ENCODE data around the gene PPP4R3A. TPM values are rescaled to one million over a fixed set of nuclear protein-coding genes. Genes with fewer than 3 reads are reported as not detected.

Gene PPP4R3A
- total RNA-seq, 1 experiment from 2014 or later = 148 TPM

DNA sequence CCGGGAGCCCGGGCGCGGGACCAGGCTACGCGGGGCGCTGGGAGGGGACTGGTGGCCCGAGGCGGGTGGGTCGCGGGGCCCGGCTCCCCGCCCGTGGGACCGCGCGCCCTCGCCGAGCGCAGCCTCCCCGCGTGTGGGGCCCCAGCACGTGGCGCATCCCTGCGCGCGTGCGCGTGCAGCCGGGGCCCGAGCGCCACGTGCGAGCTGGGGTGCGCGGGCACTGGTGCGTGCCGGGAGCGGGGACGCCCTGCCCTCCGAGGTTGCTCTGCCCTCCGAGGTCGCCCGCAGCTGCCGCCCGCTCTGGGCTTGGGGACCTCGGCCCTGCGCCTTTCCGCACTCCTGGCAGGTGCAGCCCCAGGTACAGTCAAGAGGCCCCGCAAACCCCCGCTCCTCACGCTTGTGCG is 92.1 kb downstream of the PPP4R3A start:
- no peaks in the 10 kb centered on the region for H3K79me1 ChIP-seq (ENCODE audit: insufficient read depth, low read depth, low read length, poor library complexity, severe bottlenecking)
- peaks cover 3% of the 10 kb centered on the region for H3K27me3 Mint-ChIP-seq (ENCODE audit: low read depth)
- no peak overlapping the region for H2BK120ac ChIP-seq (ENCODE audit: low read depth, low read length, poor library complexity, severe bottlenecking)
- H2AK5ac ChIP-seq (ENCODE audit: insufficient read length, low read length) = no peak overlapping the region
- H4K91ac ChIP-seq (ENCODE audit: insufficient read length, low read depth, low read length) = no peak overlapping the region
- peaks cover 10% of the 10 kb centered on the region; the same call in 1 of the 2 replicates for H3K4me1 ChIP-seq (ENCODE audit: insufficient read depth, low read length)
- no peak overlapping the region for H3T11ph ChIP-seq (ENCODE audit: low read length)
- no peak overlapping the region for H2BK5ac ChIP-seq (ENCODE audit: insufficient read length, low read length)
- H3K27me3 ChIP-seq (ENCODE audit: insufficient read depth, low read length) = no peaks in the 10 kb centered on the region
- H3K14ac ChIP-seq (ENCODE audit: insufficient read depth, low read length) = peak overlapping the region; percentile 72; the same call in 1 of the 2 replicates
- H3K27ac Mint-ChIP-seq = no peak overlapping the region
- peak overlapping the region; percentile 57 to 68; a peak in 4 of 5 replicates for H3K4me3 Mint-ChIP-seq
- H3K56ac ChIP-seq (ENCODE audit: insufficient read length, low read depth, low read length) = no peak overlapping the region
- H4K5ac ChIP-seq (ENCODE audit: insufficient read length, low read depth, low read length) = no peak overlapping the region
- H4K8ac ChIP-seq (replicated peaks; ENCODE audit: insufficient read length, low read depth, low read length) = no peak overlapping the region
- no peaks in the 10 kb centered on the region for H3K9me3 Mint-ChIP-seq
- no peaks in the 10 kb centered on the region for H3K9me3 ChIP-seq (ENCODE audit: control insufficient read depth, low read depth, low read length)
- peaks cover 36 to 43% of the 10 kb centered on the region in 2 experiments for H3K4me1 Mint-ChIP-seq
- no peak overlapping the region for H2AFZ ChIP-seq (ENCODE audit: low read length)
- peaks cover 9% of the 10 kb centered on the region for H3K23me2 ChIP-seq (ENCODE audit: insufficient read length, low read depth, low read length, poor library complexity, severe bottlenecking)
- H2BK12ac ChIP-seq (ENCODE audit: insufficient read length, low read depth, low read length) = no peak overlapping the region
- no CpG with 5 or more reads among the region's 53 CpGs for WGBS (ENCODE audit: extremely low coverage, insufficient read length, low lambda C conversion rate)
- H4K20me1 ChIP-seq (ENCODE audit: control insufficient read depth, insufficient read depth, insufficient read length) = no peaks in the 10 kb centered on the region
- H3K4ac ChIP-seq (ENCODE audit: low read depth, low read length) = no peak overlapping the region
- H2BK15ac ChIP-seq (ENCODE audit: low read depth, low read length) = no peak overlapping the region
- H2BK20ac ChIP-seq (ENCODE audit: low read depth, low read length, poor library complexity, severe bottlenecking) = no peak overlapping the region
- H3K36me3 Mint-ChIP-seq (ENCODE audit: insufficient read depth in 1 of 3, low read depth in 3 of 3) = peaks cover 2 to 16% (median 3%) of the 10 kb centered on the region in 3 experiments; a peak in 5 of 7 replicates
- H3K9ac ChIP-seq (ENCODE audit: extremely low read depth, insufficient read length, low read length) = no peak overlapping the region
- TF ChIP-seq CTCF (conservative IDR thresholded peaks at IDR 0.05) = no peak
- peak; percentile 57 for DNase-seq
- peaks cover 1% of the 10 kb centered on the region; the same call in 1 of the 2 replicates for H3K79me2 ChIP-seq (ENCODE audit: insufficient read depth, low read length)
- H3K18ac ChIP-seq (ENCODE audit: insufficient read length, low read depth, low read length) = no peak overlapping the region
- peak overlapping the region; percentile 17 for H3K4me2 ChIP-seq (ENCODE audit: insufficient read depth, insufficient read length, low read length)
- H3K27ac ChIP-seq (ENCODE audit: insufficient read length, low read depth, low read length) = no peak overlapping the region
- H3K23ac ChIP-seq (ENCODE audit: insufficient read length, low read depth, low read length) = no peak overlapping the region
